Endothelial cell of umbilical vein (primary cell): ENCODE measurements around the gene GGACT. TPM values are rescaled to one million over a fixed set of nuclear protein-coding genes. Genes with fewer than 3 reads are reported as not detected.

Source experiments
- BruUV-seq: library from RNA; stranded (reverse); fragments of 400-500 nt; replicated peaks from 2 replicates; lab custom pipeline; 2021; lab: Mats Ljungman, UMichigan
- CTCF ChIA-PET: fragments of 300-600, 350-600 bp; sonication (Branson Sonifier 250); formaldehyde crosslinking; loops from one replicate; lab custom pipeline; 2021; ENCODE audit warnings: antibody characterized with exemption, inconsistent platforms; lab: Charles Lee
- POLR2A ChIA-PET: fragments of 300-600, 350-600 bp; sonication (Branson Sonifier 250); formaldehyde crosslinking; loops from one replicate; lab custom pipeline; 2021; ENCODE audit warnings: antibody characterized with exemption, inconsistent platforms; lab: Charles Lee
- DNase-seq: peaks from one replicate; pipeline ENCODE4 v3.0.0-alpha.2; 2011; ENCODE audit warnings: low read depth, low spot score
- FAIRE-seq: peaks from 2 replicates; lab custom pipeline; 2011; peaks lifted over from hg19 to GRCh38; lab: Jason Lieb, UNC
- H2AFZ ChIP-seq: 2 replicates; pipeline ENCODE4 v1.6.0; 2012; ENCODE audit warnings: low read depth, low read length, control low read depth, inconsistent platforms
- H3K27ac ChIP-seq: 2 replicates; pipeline ENCODE4 v1.5.1; 2011; ENCODE audit warnings: low read depth, mild to moderate bottlenecking, control low read depth, low read length, moderate library complexity; ENCODE audit not compliant: insufficient read depth
- H3K27me3 ChIP-seq, 2 experiments: 2 replicates each; pipeline versions ENCODE4 v1.6.0 to v1.6.1; 2011; ENCODE audit warnings: low read length in 2 of 2, mixed read lengths in 1 of 2; ENCODE audit not compliant: control insufficient read depth in 2 of 2, insufficient read depth in 2 of 2
- H3K36me3 ChIP-seq, 2 experiments: 2 replicates in 1 of 2; 3 replicates in 1 of 2; pipeline ENCODE4 v1.5.1; 2011; ENCODE audit warnings: low read length in 2 of 2, mild to moderate bottlenecking in 1 of 2, moderate library complexity in 1 of 2; ENCODE audit not compliant: control insufficient read depth in 2 of 2, insufficient read depth in 2 of 2; ENCODE audit errors: extremely low read depth in 1 of 2
- H3K4me1 ChIP-seq: 3 replicates; pipeline ENCODE4 v1.5.1; 2011; ENCODE audit warnings: mild to moderate bottlenecking, low read length; ENCODE audit not compliant: control insufficient read depth, insufficient read depth; ENCODE audit errors: extremely low read depth
- H3K4me2 ChIP-seq: 2 replicates; pipeline ENCODE4 v1.6.1; 2011; ENCODE audit warnings: low read length, control low read depth, mixed read lengths; ENCODE audit not compliant: insufficient read depth
- H3K4me3 ChIP-seq, 3 experiments: fragments of 200-600 bp in 1 of 3; sonication (generic), shearing (Covaris generic) in 1 of 3; replicated peaks in 1 of 3; 2 replicates each; pipeline ENCODE4 v1.5.1; 2011 to 2016; ENCODE audit warnings: control low read depth in 3 of 3, low read length in 3 of 3, mild to moderate bottlenecking in 2 of 3, inconsistent platforms in 1 of 3, low read depth in 1 of 3, moderate library complexity in 1 of 3; ENCODE audit not compliant: insufficient read depth in 1 of 3
- H3K79me2 ChIP-seq: 2 replicates; pipeline ENCODE4 v1.6.0; 2012; ENCODE audit warnings: low read length, inconsistent platforms; ENCODE audit not compliant: control insufficient read depth, insufficient read depth
- H3K9ac ChIP-seq: replicated peaks from 2 replicates; pipeline ENCODE3; 2011; ENCODE audit warnings: low read length, control low read depth; ENCODE audit not compliant: insufficient read depth; ENCODE audit errors: extremely low read depth
- H3K9me1 ChIP-seq: replicated peaks from 3 replicates; pipeline ENCODE4 v1.6.0; 2011; ENCODE audit warnings: mild to moderate bottlenecking, low read length; ENCODE audit not compliant: control insufficient read depth, insufficient read depth; ENCODE audit errors: extremely low read depth
- H3K9me3 ChIP-seq: replicated peaks from 2 replicates; pipeline ENCODE4 v1.5.1; 2012; ENCODE audit warnings: low read length, inconsistent platforms; ENCODE audit not compliant: control insufficient read depth, insufficient read depth
- H4K20me1 ChIP-seq: replicated peaks from 2 replicates; pipeline ENCODE3; 2011; ENCODE audit warnings: mild to moderate bottlenecking, low read length; ENCODE audit not compliant: control insufficient read depth, insufficient read depth; ENCODE audit errors: extremely low read depth
- CTCF ChIP-seq, 2 donors: IDR thresholded peaks; 1 replicate in 1 of 2; 2 replicates in 1 of 2; pipeline ENCODE4 v1.5.1; 2011; ENCODE audit warnings: low read length in 2 of 2, mild to moderate bottlenecking in 2 of 2, moderate library complexity in 2 of 2, control low read depth in 1 of 2, inconsistent platforms in 1 of 2, low read depth in 1 of 2; ENCODE audit not compliant: insufficient read depth in 1 of 2; ENCODE audit errors: extremely low read depth in 1 of 2
- EZH2 ChIP-seq: IDR thresholded peaks from 2 replicates; pipeline ENCODE4 v1.6.1; 2012; ENCODE audit warnings: borderline replicate concordance, low read depth, mild to moderate bottlenecking, moderate library complexity, low read length, inconsistent platforms; ENCODE audit not compliant: severe bottlenecking
- FOS ChIP-seq: IDR thresholded peaks from 2 replicates; pipeline ENCODE4 v1.6.1; 2011; ENCODE audit warnings: mild to moderate bottlenecking, low read length, moderate library complexity, borderline replicate concordance; ENCODE audit not compliant: insufficient read depth
- GATA2 ChIP-seq: IDR thresholded peaks from 2 replicates; pipeline ENCODE4 v1.7.0; 2011; ENCODE audit warnings: low read depth, mild to moderate bottlenecking, moderate library complexity, mixed read lengths, low read length; ENCODE audit not compliant: insufficient read length, insufficient read depth
- JUN ChIP-seq: IDR thresholded peaks from 2 replicates; pipeline ENCODE4 v1.6.1; 2011; ENCODE audit warnings: borderline replicate concordance, low read depth; ENCODE audit not compliant: insufficient read length, insufficient read depth
- MAX ChIP-seq: IDR thresholded peaks from 2 replicates; pipeline ENCODE4 v1.6.1; 2011; ENCODE audit not compliant: insufficient read depth, insufficient read length
- MYC ChIP-seq: IDR thresholded peaks from one replicate; pipeline ENCODE4 v1.6.1; 2011; ENCODE audit warnings: mild to moderate bottlenecking, low read depth, low read length
- POLR2A ChIP-seq: IDR thresholded peaks from 2 replicates; pipeline ENCODE4 v1.6.1; 2012; ENCODE audit warnings: low read depth, mild to moderate bottlenecking, control low read depth, low read length
- POLR2AphosphoS5 ChIP-seq: IDR thresholded peaks from 2 replicates; pipeline ENCODE4 v1.6.1; 2012; ENCODE audit warnings: low read depth, mild to moderate bottlenecking, control low read depth, low read length, moderate library complexity; ENCODE audit not compliant: insufficient read depth
- dilution Hi-C: fragments of 300-500 bp; cut with MboI; formaldehyde crosslinking; loops from one replicate; pipeline ENCODE4 v1.15.0; 2019; ENCODE audit warnings: low sequenced_read_pairs; ENCODE audit not compliant: extremely low pct_ligation_motif_present
- intact Hi-C: fragments of 100-400 bp; cut with micrococcal nuclease; formaldehyde crosslinking; loops from one replicate; pipeline ENCODE4 v1.10.0; 2022
- polyA plus RNA-seq, 4 experiments: library from polyadenylated mRNA; depleted of rRNA in 3 of 4; stranded (reverse) in 3 of 4; unstranded in 1 of 4; fragments of >200 nt; gene quantifications; 2 replicates each; pipeline versions ENCODE4 v1.2.1 to v1.2.3, GENCODE V29; 2011 to 2012; ENCODE audit warnings: missing spikeins in 1 of 4
- total RNA-seq: library from RNA; stranded (reverse); gene quantifications from 2 replicates; pipeline ENCODE4 v1.2.3, GENCODE V29; 2021

Gene GGACT
- total and polyA plus RNA-seq, 2 donors (not counting 3 experiments of a cell fraction or from before 2014, with no cell fraction given): 2.5 to 6.5 TPM

DNA sequence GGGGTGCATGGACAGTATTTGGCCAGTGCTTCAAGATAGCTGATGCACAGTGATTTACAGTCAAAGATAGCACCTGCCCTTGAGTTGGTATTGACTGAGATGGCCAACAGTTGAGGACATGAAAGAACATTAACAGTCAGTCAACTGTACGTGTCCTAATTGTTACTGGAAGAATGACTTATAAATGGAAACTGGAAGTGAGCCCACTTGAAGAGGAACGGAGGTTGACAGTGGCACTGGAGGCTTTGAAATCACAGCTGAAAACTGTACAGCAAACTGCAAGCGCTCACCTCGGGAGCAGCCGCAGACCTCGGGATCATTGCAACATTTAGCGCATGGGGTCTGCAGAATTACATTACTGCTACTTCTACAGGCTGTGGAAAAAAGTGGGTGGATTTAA is 77.1 kb downstream of the GGACT start:
- FAIRE-seq: no peak

DNA sequence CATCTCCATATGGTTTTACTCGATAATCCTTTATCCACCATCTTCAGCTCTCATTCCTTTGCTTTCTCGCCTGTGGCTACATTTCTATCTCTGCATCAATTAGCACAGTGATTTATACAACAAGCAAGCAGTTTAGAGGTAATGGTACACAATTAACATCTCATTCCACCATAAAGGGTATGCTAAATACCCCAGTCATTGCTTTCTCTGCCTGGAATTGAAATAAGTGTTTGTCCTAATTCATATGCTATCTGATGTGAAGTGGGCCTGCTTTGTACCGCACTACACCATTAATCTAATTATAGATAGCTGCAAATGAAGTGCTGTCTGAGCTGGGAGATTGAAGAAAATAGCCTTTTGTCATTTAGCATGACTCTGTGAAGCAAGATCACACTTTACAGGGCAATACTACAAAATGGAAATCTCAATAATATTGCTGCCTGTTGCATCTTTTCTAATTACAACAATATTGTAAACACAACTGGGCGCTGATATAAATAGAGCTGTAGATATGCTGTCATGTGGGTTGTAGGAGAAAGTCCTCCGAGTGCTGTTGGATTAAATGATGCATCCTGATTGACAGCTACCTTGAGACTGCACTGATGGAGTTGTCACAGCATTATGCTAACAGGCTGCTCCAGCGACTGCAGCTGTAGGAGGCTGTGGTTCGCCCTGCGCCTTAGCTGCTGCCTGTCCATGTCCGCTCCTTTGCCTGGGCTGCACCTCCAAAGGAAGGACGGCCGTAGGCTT is 78.2 kb downstream of the GGACT start:
- dilution Hi-C loops (no loop called here), intact Hi-C loops (loop anchor here (10.0 kb wide), 1 partner anchor 466 kb away; no protein-coding TSS in a partner anchor)
- TF ChIP-seq EZH2 (no peak), GATA2 (no peak), CTCF (IDR thresholded peaks at IDR 0.05; ENCODE audit: extremely low read depth in 1 of 2, insufficient read depth in 1 of 2, low read depth in 1 of 2, low read length in 2 of 2) (no peak), POLR2A (no peak), FOS (no peak), MYC (no peak), MAX (no peak), POLR2AphosphoS5 (no peak), JUN (no peak)
- Histone ChIP-seq H2AFZ (no peak overlapping the region), H3K4me3 (no peak overlapping the region), H3K27me3 (no peaks in the 10 kb centered on the region), H3K79me2 (no peaks in the 10 kb centered on the region), H3K9me3 (no peaks in the 10 kb centered on the region), H3K27ac (no peak overlapping the region), H3K9me1 (no peaks in the 10 kb centered on the region), H3K36me3 (no peaks in the 10 kb centered on the region), H4K20me1 (no peaks in the 10 kb centered on the region), H3K9ac (no peak overlapping the region), H3K4me2 (no peak overlapping the region), H3K4me1 (peaks cover 9% of the 10 kb centered on the region)
- ChIA-PET POLR2A (interaction anchor here (0.5 kb wide), 1 partner anchor 118 kb away, joined by 4 read pairs; no protein-coding TSS in a partner anchor), CTCF (interaction anchor here (0.9 to 7.8 kb wide), 4 partner anchors 277 to 612 kb away, joined by 3 to 120 read pairs (median 10); no protein-coding TSS in a partner anchor)
- BruUV-seq: no TSS peak
- FAIRE-seq (no peak), DNase-seq (no peak)

More for the DNA sequence above, 77.1 kb downstream of the GGACT start:
- TF ChIP-seq GATA2 (no peak), EZH2 (no peak), JUN (no peak), POLR2A (no peak), FOS (no peak), MYC (no peak), POLR2AphosphoS5 (no peak), MAX (no peak)
- no TSS peak for BruUV-seq
- Histone ChIP-seq H3K79me2 (no peaks in the 10 kb centered on the region), H3K4me2 (no peak overlapping the region), H3K27ac (no peak overlapping the region), H3K36me3 (no peaks in the 10 kb centered on the region), H3K9me1 (no peaks in the 10 kb centered on the region), H2AFZ (no peak overlapping the region), H4K20me1 (no peaks in the 10 kb centered on the region), H3K27me3 (no peaks in the 10 kb centered on the region), H3K9ac (no peak overlapping the region), H3K9me3 (no peaks in the 10 kb centered on the region), H3K4me1 (peaks cover 7% of the 10 kb centered on the region), H3K4me3 (no peak overlapping the region)
- ChIA-PET POLR2A (no interaction called here), CTCF (interaction anchor here (1.4 to 7.8 kb wide), 3 partner anchors 278 to 613 kb away, joined by 4 to 120 read pairs (median 16); no protein-coding TSS in a partner anchor)
- no peak for DNase-seq
- intact Hi-C loops: loop anchor here (10.0 kb wide), 1 partner anchor 467 kb away; no protein-coding TSS in a partner anchor
- dilution Hi-C loops: no loop called here
